ENCODE data around the gene ZNF12. TPM values are rescaled to one million over a fixed set of nuclear protein-coding genes. Genes with fewer than 3 reads are reported as not detected.

ZNF12 gene
- total and polyA plus RNA-seq, 2 donors (not counting 1 experiment from before 2014, with no cell fraction given): 15.9 to 17.8 TPM

- Histone ChIP-seq H3K79me2 (ENCODE audit: control insufficient read depth, insufficient read depth, low read length) (no peaks in the 10 kb centered on the region), H3K36me3 (ENCODE audit: control insufficient read depth, insufficient read depth, low read length) (peaks cover 18% of the 10 kb centered on the region), H3K27ac (ENCODE audit: insufficient read depth, low read length) (no peak overlapping the region), H3K4me1 (ENCODE audit: control insufficient read depth, extremely low read depth, insufficient read depth, low read length) (no peaks in the 10 kb centered on the region), H3K9me3 (ENCODE audit: control insufficient read depth, insufficient read depth, low read depth, low read length) (no peaks in the 10 kb centered on the region), H2AFZ (ENCODE audit: low read length) (no peak overlapping the region), H3K27me3 (ENCODE audit: control insufficient read depth, insufficient read depth, low read length) (no peaks in the 10 kb centered on the region), H3K9ac (ENCODE audit: insufficient read depth, low read length) (no peak overlapping the region), H3K4me3 (replicated peaks in 1 of 4; ENCODE audit: control extremely low read depth in 1 of 4, insufficient read depth in 1 of 4, low read depth in 3 of 4, low read length in 4 of 4) (no peak overlapping the region), H4K20me1 (ENCODE audit: control insufficient read depth, extremely low read depth, insufficient read depth, low read length) (no peaks in the 10 kb centered on the region), H3K4me2 (ENCODE audit: extremely low read depth, insufficient read depth, low read length) (no peak overlapping the region)
- DNase-seq (ENCODE audit: low read depth in 2 of 2): no peak
- TF ChIP-seq CTCF (conservative IDR thresholded peaks at IDR 0.05 in 1 of 2, IDR thresholded peaks at IDR 0.05 in 1 of 2; ENCODE audit: low read depth in 1 of 2, low read length in 2 of 2) (no peak), EZH2 (IDR thresholded peaks at IDR 0.05; ENCODE audit: low read length, missing control alignments) (no peak)
These were observed 51.7 kb downstream of the ZNF12 start for GRCh38 chr7:6654842-6655610.

- TF ChIP-seq CTCF (conservative IDR thresholded peaks at IDR 0.05 in 1 of 2, IDR thresholded peaks at IDR 0.05 in 1 of 2; ENCODE audit: low read depth in 1 of 2, low read length in 2 of 2) (no peak), EZH2 (IDR thresholded peaks at IDR 0.05; ENCODE audit: low read length, missing control alignments) (no peak)
- Histone ChIP-seq H2AFZ (ENCODE audit: low read length) (no peak overlapping the region), H3K4me1 (ENCODE audit: control insufficient read depth, extremely low read depth, insufficient read depth, low read length) (no peaks in the 10 kb centered on the region), H4K20me1 (ENCODE audit: control insufficient read depth, extremely low read depth, insufficient read depth, low read length) (no peaks in the 10 kb centered on the region), H3K4me3 (replicated peaks in 1 of 4; ENCODE audit: control extremely low read depth in 1 of 4, insufficient read depth in 1 of 4, low read depth in 3 of 4, low read length in 4 of 4) (no peak overlapping the region), H3K27me3 (ENCODE audit: control insufficient read depth, insufficient read depth, low read length) (no peaks in the 10 kb centered on the region), H3K9ac (ENCODE audit: insufficient read depth, low read length) (no peak overlapping the region), H3K36me3 (ENCODE audit: control insufficient read depth, insufficient read depth, low read length) (peaks cover 19% of the 10 kb centered on the region), H3K27ac (ENCODE audit: insufficient read depth, low read length) (no peak overlapping the region), H3K79me2 (ENCODE audit: control insufficient read depth, insufficient read depth, low read length) (no peaks in the 10 kb centered on the region), H3K4me2 (ENCODE audit: extremely low read depth, insufficient read depth, low read length) (no peak overlapping the region), H3K9me3 (ENCODE audit: control insufficient read depth, insufficient read depth, low read depth, low read length) (no peaks in the 10 kb centered on the region)
- no peak for DNase-seq (ENCODE audit: low read depth in 2 of 2)
These were observed 52.5 kb downstream of the ZNF12 start for GRCh38 chr7:6654113-6654841.

Measured in fibroblast of lung (primary cell).